Stimulated activated naive CD8-positive, alpha-beta T cell treated with anti-CD3 and anti-CD28 coated beads, Interleukin-15, Interleukin-2, amounts not matched to agents 100 ng/mL and 50 ng/mL, for 24 hours (primary cell): ENCODE results near the gene PTPRM.

ENCODE experiments used
- H3K27ac Mint-ChIP-seq: one replicate; pipeline ENCODE4 v1.8.0; 2021; ENCODE audit warnings: mild to moderate bottlenecking, mixed read lengths
- H3K27me3 Mint-ChIP-seq: one replicate; pipeline ENCODE4 v1.8.0; 2021; ENCODE audit warnings: mixed read lengths
- H3K36me3 Mint-ChIP-seq: one replicate; pipeline ENCODE4 v1.8.0; 2021; ENCODE audit warnings: low read depth, mixed read lengths
- H3K4me1 Mint-ChIP-seq: one replicate; pipeline ENCODE4 v1.8.0; 2021; ENCODE audit warnings: low read depth, mixed read lengths
- H3K4me3 Mint-ChIP-seq: one replicate; pipeline ENCODE4 v1.8.0; 2021; ENCODE audit warnings: mild to moderate bottlenecking, mixed read lengths
- H3K9me3 Mint-ChIP-seq: one replicate; pipeline ENCODE4 v1.8.0; 2021; ENCODE audit warnings: mixed read lengths

PTPRM gene

GRCh38 chr18:8165095-8165494, 598.0 kb downstream of the PTPRM start:
- H3K9me3 Mint-ChIP-seq: no peaks in the 10 kb centered on the region
- H3K27me3 Mint-ChIP-seq: no peaks in the 10 kb centered on the region
- no peaks in the 10 kb centered on the region for H3K4me1 Mint-ChIP-seq
- H3K27ac Mint-ChIP-seq: no peak overlapping the region
- H3K4me3 Mint-ChIP-seq: no peak overlapping the region
- H3K36me3 Mint-ChIP-seq: no peaks in the 10 kb centered on the region

DNA sequence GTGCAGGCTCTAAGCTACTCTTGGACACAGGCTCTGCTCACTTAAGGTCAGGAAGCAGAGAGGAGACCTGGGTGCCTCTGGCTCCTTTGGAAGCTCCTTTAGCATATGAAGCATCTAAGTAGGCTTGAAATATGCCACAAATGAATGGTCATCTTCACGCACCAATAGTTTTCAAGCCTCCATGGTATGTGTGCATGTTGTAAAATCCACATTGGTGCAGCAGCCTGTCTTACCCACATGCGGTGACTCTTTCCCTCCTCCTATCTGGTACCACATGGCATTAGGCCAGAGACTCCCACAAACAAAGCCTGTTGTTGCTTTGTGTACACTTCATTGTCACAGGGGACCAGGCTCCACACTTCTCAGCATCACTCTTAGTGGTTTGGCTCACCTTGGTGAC, 599.9 kb downstream of the PTPRM start:
- Mint-ChIP-seq H3K36me3 (no peaks in the 10 kb centered on the region), H3K4me1 (no peaks in the 10 kb centered on the region), H3K27me3 (no peaks in the 10 kb centered on the region), H3K9me3 (no peaks in the 10 kb centered on the region), H3K27ac (no peak overlapping the region), H3K4me3 (no peak overlapping the region)

GRCh38 chr18:8167673-8168072, 600.6 kb downstream of the PTPRM start:
- no peak overlapping the region for H3K4me3 Mint-ChIP-seq
- no peaks in the 10 kb centered on the region for H3K27me3 Mint-ChIP-seq
- H3K27ac Mint-ChIP-seq: no peak overlapping the region
- H3K9me3 Mint-ChIP-seq: no peaks in the 10 kb centered on the region
- no peaks in the 10 kb centered on the region for H3K4me1 Mint-ChIP-seq
- no peaks in the 10 kb centered on the region for H3K36me3 Mint-ChIP-seq

DNA sequence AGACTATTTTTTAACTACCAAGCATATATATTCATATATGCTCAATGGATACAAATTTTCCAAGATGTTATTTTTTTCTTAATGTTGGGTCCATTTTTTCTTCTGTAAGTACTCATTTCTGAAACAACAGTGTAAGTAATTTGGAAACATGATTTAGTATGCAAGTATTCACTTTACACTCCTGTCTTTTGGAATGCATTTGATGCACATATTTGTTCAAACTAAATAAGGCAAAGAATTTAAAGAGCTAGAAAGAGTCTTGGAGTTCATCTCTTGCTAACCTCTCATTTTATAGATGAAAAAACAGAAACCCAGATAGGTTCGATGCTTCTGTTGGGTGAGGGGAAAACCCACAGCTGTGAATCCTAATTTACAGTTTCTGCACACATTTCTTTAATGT, 602.6 kb downstream of the PTPRM start:
- H3K36me3 Mint-ChIP-seq: no peaks in the 10 kb centered on the region
- H3K4me1 Mint-ChIP-seq: no peaks in the 10 kb centered on the region
- H3K9me3 Mint-ChIP-seq: no peaks in the 10 kb centered on the region
- no peak overlapping the region for H3K27ac Mint-ChIP-seq
- H3K4me3 Mint-ChIP-seq: no peak overlapping the region
- H3K27me3 Mint-ChIP-seq: no peaks in the 10 kb centered on the region

DNA sequence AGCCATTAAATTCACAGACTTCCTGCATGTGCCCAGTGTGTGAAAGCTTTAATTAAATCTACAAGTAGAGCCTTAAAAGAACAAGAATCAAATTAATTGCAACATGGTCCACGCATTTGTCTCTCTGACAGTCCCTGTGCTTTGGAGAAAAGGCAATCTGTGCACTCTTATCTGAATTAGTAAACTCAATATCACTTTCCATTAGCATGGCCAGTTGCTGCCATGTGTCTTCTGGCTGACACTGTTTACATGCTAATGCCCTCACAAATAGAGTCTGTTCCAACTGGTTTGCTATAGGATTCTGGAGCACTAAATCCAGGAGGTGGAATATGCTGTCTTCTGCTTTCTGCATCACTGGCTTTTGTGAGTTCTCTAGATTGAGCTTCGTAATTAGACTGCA, 607.7 kb downstream of the PTPRM start:
- Mint-ChIP-seq H3K27me3 (no peaks in the 10 kb centered on the region), H3K36me3 (no peaks in the 10 kb centered on the region), H3K4me1 (no peaks in the 10 kb centered on the region), H3K4me3 (no peak overlapping the region), H3K9me3 (peaks cover 2% of the 10 kb centered on the region), H3K27ac (no peak overlapping the region)

GRCh38 chr18:8175501-8176061, 608.5 kb downstream of the PTPRM start:
- H3K36me3 Mint-ChIP-seq: no peaks in the 10 kb centered on the region
- H3K4me1 Mint-ChIP-seq: no peaks in the 10 kb centered on the region
- H3K4me3 Mint-ChIP-seq: no peak overlapping the region
- no peak overlapping the region for H3K27ac Mint-ChIP-seq
- H3K9me3 Mint-ChIP-seq: peaks cover 6% of the 10 kb centered on the region
- no peaks in the 10 kb centered on the region for H3K27me3 Mint-ChIP-seq

- H3K9me3 Mint-ChIP-seq: peaks cover 6% of the 10 kb centered on the region
- no peaks in the 10 kb centered on the region for H3K27me3 Mint-ChIP-seq
- H3K36me3 Mint-ChIP-seq: no peaks in the 10 kb centered on the region
- H3K4me3 Mint-ChIP-seq: no peak overlapping the region
- no peaks in the 10 kb centered on the region for H3K4me1 Mint-ChIP-seq
- H3K27ac Mint-ChIP-seq: no peak overlapping the region
Observed at GRCh38 chr18:8176109-8176508, 609.0 kb downstream of the PTPRM start.

- peaks cover 6% of the 10 kb centered on the region for H3K9me3 Mint-ChIP-seq
Observed at GRCh38 chr18:8176554-8176953, 609.4 kb downstream of the PTPRM start.

GRCh38 chr18:8177330-8178016, 610.4 kb downstream of the PTPRM start:
- Mint-ChIP-seq H3K27me3 (no peaks in the 10 kb centered on the region), H3K9me3 (peaks cover 6% of the 10 kb centered on the region), H3K27ac (no peak overlapping the region), H3K4me1 (no peaks in the 10 kb centered on the region), H3K4me3 (no peak overlapping the region), H3K36me3 (no peaks in the 10 kb centered on the region)

More at GRCh38 chr18:8176554-8176953, 609.4 kb downstream of the PTPRM start:
- no peaks in the 10 kb centered on the region for H3K4me1 Mint-ChIP-seq
- H3K27me3 Mint-ChIP-seq: no peaks in the 10 kb centered on the region
- no peak overlapping the region for H3K27ac Mint-ChIP-seq
- no peak overlapping the region for H3K4me3 Mint-ChIP-seq
- H3K36me3 Mint-ChIP-seq: no peaks in the 10 kb centered on the region

- H3K27me3 Mint-ChIP-seq: no peaks in the 10 kb centered on the region
- no peaks in the 10 kb centered on the region for H3K36me3 Mint-ChIP-seq
- H3K4me1 Mint-ChIP-seq: no peaks in the 10 kb centered on the region
- H3K27ac Mint-ChIP-seq: no peak overlapping the region
- no peak overlapping the region for H3K4me3 Mint-ChIP-seq
- H3K9me3 Mint-ChIP-seq: no peaks in the 10 kb centered on the region
Observed at GRCh38 chr18:8186413-8186812, 619.3 kb downstream of the PTPRM start.

GRCh38 chr18:8188184-8188583, 621.1 kb downstream of the PTPRM start:
- H3K4me3 Mint-ChIP-seq: no peak overlapping the region
- no peaks in the 10 kb centered on the region for H3K27me3 Mint-ChIP-seq
- H3K27ac Mint-ChIP-seq: no peak overlapping the region
- H3K9me3 Mint-ChIP-seq: no peaks in the 10 kb centered on the region
- H3K4me1 Mint-ChIP-seq: no peaks in the 10 kb centered on the region
- no peaks in the 10 kb centered on the region for H3K36me3 Mint-ChIP-seq

- Mint-ChIP-seq H3K27ac (no peak overlapping the region), H3K9me3 (peaks cover 3% of the 10 kb centered on the region), H3K4me1 (no peaks in the 10 kb centered on the region), H3K36me3 (no peaks in the 10 kb centered on the region), H3K4me3 (no peak overlapping the region), H3K27me3 (no peaks in the 10 kb centered on the region)
Observed at GRCh38 chr18:8190980-8191379, 623.9 kb downstream of the PTPRM start.

DNA sequence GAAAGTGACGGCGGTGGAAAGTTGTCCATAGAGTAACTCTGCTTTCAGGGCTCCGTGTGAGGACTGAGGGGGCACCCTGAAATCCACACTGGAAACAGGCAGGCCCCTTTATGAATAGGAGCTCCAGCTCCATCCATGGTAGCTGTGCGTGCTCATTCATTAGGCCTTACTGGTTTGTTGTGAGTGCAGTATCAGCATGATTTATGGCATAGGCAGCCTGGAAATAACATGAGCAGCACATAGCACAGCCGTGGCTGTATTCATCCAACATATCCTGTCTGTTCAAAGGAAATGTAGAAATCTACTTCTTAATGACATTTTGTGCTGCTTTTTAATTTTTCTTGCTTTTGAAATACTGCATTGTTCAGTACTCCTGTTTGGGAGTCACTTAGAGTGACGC, 627.3 kb downstream of the PTPRM start:
- H3K27ac Mint-ChIP-seq: no peak overlapping the region
- no peaks in the 10 kb centered on the region for H3K27me3 Mint-ChIP-seq
- no peaks in the 10 kb centered on the region for H3K36me3 Mint-ChIP-seq
- H3K4me3 Mint-ChIP-seq: no peak overlapping the region
- H3K9me3 Mint-ChIP-seq: peaks cover 3% of the 10 kb centered on the region
- no peaks in the 10 kb centered on the region for H3K4me1 Mint-ChIP-seq

DNA sequence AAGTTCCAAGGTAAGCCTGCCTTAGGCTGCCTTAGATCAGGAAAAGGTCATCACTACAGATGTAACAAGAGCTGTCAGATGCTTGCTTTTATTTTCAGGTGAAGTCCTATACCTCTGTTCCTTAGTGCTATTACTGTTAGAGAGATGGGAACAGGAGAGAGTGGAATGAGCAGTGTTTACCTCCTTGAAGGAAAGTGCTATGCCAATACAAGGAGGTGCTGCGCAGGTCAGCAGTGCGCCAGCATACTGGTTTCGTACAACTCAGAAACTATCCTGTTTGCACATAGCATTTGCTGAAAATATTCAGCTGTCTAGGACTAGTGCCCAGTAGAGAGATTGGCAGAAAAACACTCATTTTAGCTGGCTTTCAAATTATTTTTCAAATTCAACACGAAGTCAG, 629.1 kb downstream of the PTPRM start:
- no peak overlapping the region for H3K27ac Mint-ChIP-seq
- H3K36me3 Mint-ChIP-seq: no peaks in the 10 kb centered on the region
- H3K27me3 Mint-ChIP-seq: no peaks in the 10 kb centered on the region
- peaks cover 3% of the 10 kb centered on the region for H3K9me3 Mint-ChIP-seq
- H3K4me3 Mint-ChIP-seq: no peak overlapping the region
- H3K4me1 Mint-ChIP-seq: no peaks in the 10 kb centered on the region

GRCh38 chr18:8197499-8197898, 630.4 kb downstream of the PTPRM start:
- Mint-ChIP-seq H3K4me1 (no peaks in the 10 kb centered on the region), H3K9me3 (peaks cover 3% of the 10 kb centered on the region), H3K36me3 (no peaks in the 10 kb centered on the region), H3K27me3 (no peaks in the 10 kb centered on the region), H3K27ac (no peak overlapping the region), H3K4me3 (no peak overlapping the region)

DNA sequence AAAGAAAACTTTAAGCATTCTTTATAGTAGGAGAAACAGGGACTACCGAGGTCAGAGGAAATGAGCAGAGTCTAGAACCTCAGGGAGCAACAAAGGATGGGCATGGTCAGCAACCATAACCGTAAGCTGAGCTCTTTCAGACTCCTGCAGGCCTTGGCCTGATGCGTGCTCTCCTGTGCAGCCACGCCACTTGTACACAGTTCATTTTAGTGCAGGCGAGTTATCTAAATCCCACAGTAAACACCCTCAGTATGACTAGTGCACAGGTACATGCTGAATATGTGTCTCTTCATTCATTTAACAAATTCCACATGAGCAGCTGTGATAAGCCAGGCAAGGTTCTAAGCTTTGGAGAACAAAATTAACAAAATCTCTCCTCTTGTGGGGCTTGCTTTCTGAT, 640.9 kb downstream of the PTPRM start:
- H3K36me3 Mint-ChIP-seq: no peaks in the 10 kb centered on the region

More for the DNA sequence above, 640.9 kb downstream of the PTPRM start:
- Mint-ChIP-seq H3K4me1 (no peaks in the 10 kb centered on the region), H3K27me3 (no peaks in the 10 kb centered on the region), H3K9me3 (peaks cover 12% of the 10 kb centered on the region), H3K27ac (no peak overlapping the region), H3K4me3 (no peak overlapping the region)
